K562 (cell line): Measurements from ENCODE around the gene CLEC3B. TPM values are rescaled to one million over a fixed set of nuclear protein-coding genes. Genes with fewer than 3 reads are reported as not detected.
A peak's percentile ranks its signal among the peaks of the same experiment; 100 is the strongest.

Experiments used
- COPS2 ChIP-seq: fragments of 450-650 bp; conservative IDR thresholded peaks from 2 replicates; pipeline ENCODE4 v1.6.1; 2016; ENCODE audit warnings: mild to moderate bottlenecking, moderate library complexity
- CREB3 ChIP-seq: fragments of 450-650 bp; conservative IDR thresholded peaks from 2 replicates; pipeline ENCODE4 v1.6.1; 2016; ENCODE audit warnings: missing genetic modification characterization, low read depth, mild to moderate bottlenecking, missing compliant biosample characterization, moderate library complexity
- DLX4 ChIP-seq: fragments of 250-450 bp; sonication (Bioruptor Pico); IDR thresholded peaks from 2 replicates; pipeline ENCODE4 v1.6.1; 2021; ENCODE audit warnings: mild to moderate bottlenecking
- FOXJ2 ChIP-seq: fragments of 200-800 bp; sonication (Bioruptor generic); IDR thresholded peaks from 2 replicates; pipeline ENCODE4 v1.6.1; 2016; ENCODE audit warnings: missing genetic modification characterization, missing compliant biosample characterization
- IRF9 ChIP-seq: fragments of 450-650 bp; IDR thresholded peaks from 2 replicates; pipeline ENCODE4 v1.6.1; 2016; ENCODE audit warnings: missing biosample characterization, missing genetic modification characterization
- MNT ChIP-seq, 2 experiments: fragments of 450-650 bp; conservative IDR thresholded peaks; 2 replicates each; pipeline ENCODE4 v1.6.1; 2017; ENCODE audit warnings: mild to moderate bottlenecking in 2 of 2, moderate library complexity in 2 of 2
- MYC ChIP-seq, 2 experiments: fragments of 250-450 bp in 1 of 2; sonication (Bioruptor Pico) in 1 of 2; IDR thresholded peaks; 2 replicates each; pipeline versions ENCODE4 v1.5.1 to v1.6.1; 2012 to 2021; ENCODE audit warnings: low read depth in 2 of 2, borderline replicate concordance in 1 of 2, improper control_type of control experiment in 1 of 2, low read length in 1 of 2, mild to moderate bottlenecking in 1 of 2, moderate library complexity in 1 of 2
- NR3C1 ChIP-seq: sonication (generic); formaldehyde crosslinking; IDR thresholded peaks from 2 replicates; pipeline ENCODE4 v1.8.1; 2022; ENCODE audit warnings: missing genetic modification reagents
- PATZ1 ChIP-seq: fragments of 250-450 bp; sonication (Bioruptor Pico); IDR thresholded peaks from 2 replicates; pipeline ENCODE4 v1.5.0; 2020; ENCODE audit warnings: mild to moderate bottlenecking, borderline replicate concordance
- SMAD2 ChIP-seq: fragments of 150-350 bp; IDR thresholded peaks from 2 replicates; pipeline ENCODE4 v1.6.1; 2014; ENCODE audit warnings: low read depth, mild to moderate bottlenecking, low read length
- SMARCA5 ChIP-seq: fragments of 450-650 bp; IDR thresholded peaks from 2 replicates; pipeline ENCODE4 v1.6.1; 2016
- XRCC5 ChIP-seq: fragments of 200-400 bp; formaldehyde crosslinking; IDR thresholded peaks from 2 replicates; pipeline ENCODE4 v1.6.1; 2017; ENCODE audit warnings: low read depth, mild to moderate bottlenecking, low read length
- YY1 ChIP-seq, 3 experiments: IDR thresholded peaks; 2 replicates each; pipeline ENCODE4 v1.6.1; 2011; ENCODE audit warnings: low read length in 2 of 3, mild to moderate bottlenecking in 2 of 3, moderate library complexity in 2 of 3, borderline replicate concordance in 1 of 3, control low read depth in 1 of 3, low read depth in 1 of 3; ENCODE audit not compliant: insufficient read depth in 3 of 3, insufficient replicate concordance in 2 of 3, control insufficient read depth in 1 of 3, insufficient read length in 1 of 3; ENCODE audit errors: extremely low read depth in 1 of 3
- ZBED1 ChIP-seq: IDR thresholded peaks from 2 replicates; pipeline ENCODE4 v1.6.1; 2014
- ZBTB17 ChIP-seq: fragments of 450-650 bp; formaldehyde crosslinking; IDR thresholded peaks from 2 replicates; pipeline ENCODE4 v1.4.0; 2020; ENCODE audit warnings: mild to moderate bottlenecking
- ZNF644 ChIP-seq: fragments of 200-800 bp; sonication (Bioruptor generic); IDR thresholded peaks from 2 replicates; pipeline ENCODE4 v1.6.1; 2016; ENCODE audit warnings: low read depth, missing genetic modification characterization, missing compliant biosample characterization
- ZNF79 ChIP-seq: fragments of 250-450 bp; sonication (Bioruptor Pico); IDR thresholded peaks from 2 replicates; pipeline ENCODE4 v1.4.0; 2020; ENCODE audit warnings: low read depth, mild to moderate bottlenecking, moderate library complexity
- polyA plus RNA-seq, 8 experiments: library from polyadenylated mRNA; depleted of rRNA in 4 of 8; stranded (reverse) in 5 of 8; unstranded in 3 of 8; fragments of >200 nt; fragmentation: Nextera tagmentation in 2 of 8; fragmentation: Illumina TruSeq in 1 of 8; extraction: Ambion mirVana in 2 of 8; extraction: Trizol in 1 of 8; gene quantifications; 2 replicates each; pipeline versions ENCODE4 v1.2.1 to v1.2.3, GENCODE V29; 2011 to 2014; ENCODE audit warnings: inconsistent platforms in 1 of 8, missing spikeins in 1 of 8
- total RNA-seq, 7 experiments: library from RNA; depleted of rRNA in 6 of 7; stranded (reverse); fragments of >200 nt in 6 of 7; fragmentation: Illumina TruSeq in 2 of 7; extraction: Trizol in 2 of 7; gene quantifications; 2 replicates each; pipeline versions ENCODE4 v1.2.1 to v1.2.3, GENCODE V29; 2011 to 2021; ENCODE audit warnings: low replicate concordance in 1 of 7
- TF ChIP-seq, protein P1 (sequence below): sonication (generic); formaldehyde crosslinking; IDR thresholded peaks from 2 replicates; pipeline ENCODE4 v1.8.1; 2023; ENCODE audit warnings: mild to moderate bottlenecking, missing genetic modification reagents

CLEC3B gene
- total and polyA plus RNA-seq, 9 of the 15 experiments (the other 6 are each of a cell fraction or from before 2014, with no cell fraction given), result not detected

DNA sequence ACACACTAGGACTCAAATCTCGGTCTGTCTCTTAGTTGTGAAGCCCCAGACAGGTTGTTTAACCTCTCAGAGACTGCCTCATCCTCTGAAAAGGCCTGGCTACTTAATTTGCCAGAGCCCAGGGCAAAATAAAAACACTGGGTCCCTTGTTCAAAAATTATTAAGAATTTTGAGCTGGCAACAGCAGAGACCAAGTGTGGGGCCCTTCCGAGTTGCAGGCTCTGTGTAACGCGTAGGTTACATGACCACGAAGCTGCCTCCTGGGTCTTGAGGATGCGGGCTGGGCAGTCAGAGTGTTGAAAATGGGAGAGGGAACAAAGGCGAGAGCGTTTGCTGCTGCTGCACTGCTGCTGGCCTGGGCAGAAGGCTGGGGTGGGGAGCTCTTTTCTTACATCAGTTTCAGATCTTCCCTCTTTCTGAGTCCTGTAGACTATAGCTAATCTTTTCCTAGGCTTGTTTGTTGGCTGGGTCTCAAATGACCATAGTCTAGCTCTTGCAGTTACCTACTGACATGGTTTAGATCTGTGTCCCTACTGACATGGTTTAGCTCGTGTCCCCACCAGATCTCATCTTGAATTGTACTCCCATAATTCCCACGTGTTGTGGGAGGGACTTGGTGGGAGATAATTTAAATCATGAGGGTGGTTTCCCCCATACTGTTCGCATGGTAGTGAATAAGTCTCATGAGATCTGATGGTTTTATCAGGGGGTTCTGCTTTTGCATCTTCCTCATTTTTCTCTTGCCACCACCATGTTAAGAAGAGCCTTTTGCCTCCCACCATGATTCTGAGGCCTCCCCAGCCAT lies 49.9 kb downstream of the CLEC3B start (continued):
- TF ChIP-seq MNT (conservative IDR thresholded peaks at IDR 0.05) (peak in 1 of 2 experiments; percentile 56; a peak in 2 of 4 replicates), SMARCA5 (no peak), ZNF644 (no peak), ZNF79 (CRISPR knock-in tag) (no peak), ZBTB17 (no peak), NR3C1 (CRISPR knock-in tag) (no peak), PATZ1 (CRISPR knock-in tag) (peak; percentile 60; the same call in 1 of the 2 replicates), MYC (IDR thresholded peaks at IDR 0.05; ENCODE audit: low read depth, low read length) (no peak), MYC (CRISPR knock-in tag; IDR thresholded peaks at IDR 0.05; ENCODE audit: borderline replicate concordance, low read depth) (peak; percentile 68; the same call in 1 of the 2 replicates), ZBED1 (no peak), XRCC5 (no peak), YY1 (IDR thresholded peaks at IDR 0.05; ENCODE audit: borderline replicate concordance in 1 of 3, control insufficient read depth in 1 of 3, extremely low read depth in 1 of 3, insufficient read depth in 3 of 3, insufficient read length in 1 of 3, insufficient replicate concordance in 2 of 3, low read depth in 1 of 3, low read length in 2 of 3) (no peak), SMAD2 (no peak), DLX4 (CRISPR knock-in tag) (no peak), FOXJ2 (tag) (no peak), IRF9 (tag) (peak; percentile 40; the same call in 1 of the 2 replicates), COPS2 (no peak), CREB3 (tag) (peak; percentile 80)
- TF ChIP-seq, protein P1, sequence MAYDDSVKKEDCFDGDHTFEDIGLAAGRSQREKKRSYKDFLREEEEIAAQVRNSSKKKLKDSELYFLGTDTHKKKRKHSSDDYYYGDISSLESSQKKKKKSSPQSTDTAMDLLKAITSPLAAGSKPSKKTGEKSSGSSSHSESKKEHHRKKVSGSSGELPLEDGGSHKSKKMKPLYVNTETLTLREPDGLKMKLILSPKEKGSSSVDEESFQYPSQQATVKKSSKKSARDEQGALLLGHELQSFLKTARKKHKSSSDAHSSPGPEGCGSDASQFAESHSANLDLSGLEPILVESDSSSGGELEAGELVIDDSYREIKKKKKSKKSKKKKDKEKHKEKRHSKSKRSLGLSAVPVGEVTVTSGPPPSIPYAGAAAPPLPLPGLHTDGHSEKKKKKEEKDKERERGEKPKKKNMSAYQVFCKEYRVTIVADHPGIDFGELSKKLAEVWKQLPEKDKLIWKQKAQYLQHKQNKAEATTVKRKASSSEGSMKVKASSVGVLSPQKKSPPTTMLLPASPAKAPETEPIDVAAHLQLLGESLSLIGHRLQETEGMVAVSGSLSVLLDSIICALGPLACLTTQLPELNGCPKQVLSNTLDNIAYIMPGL (CRISPR knock-in tag), result no peak
